ENCODE measurements around the gene BAIAP2L1.

DNA sequence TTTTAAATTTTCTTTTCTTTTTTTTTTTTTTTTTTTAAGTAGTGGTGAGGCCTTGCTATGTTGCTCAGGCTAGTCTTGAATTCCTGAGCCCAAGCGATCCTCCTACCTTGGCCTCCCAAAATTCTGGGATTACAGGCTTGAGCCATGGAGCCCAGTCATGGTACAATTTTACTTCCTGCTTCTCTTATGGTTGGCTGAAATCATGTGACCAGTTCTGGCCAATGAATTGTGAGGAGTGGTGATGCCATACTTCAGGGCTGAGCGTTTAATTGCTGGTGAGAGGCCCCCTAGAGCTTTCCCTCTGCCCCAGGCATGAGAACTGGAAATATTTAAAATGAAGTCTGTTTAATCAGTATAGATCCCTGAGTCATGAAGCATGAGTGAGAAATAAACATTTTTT lies 22.2 kb upstream of the BAIAP2L1 start:
- no peak for TF ChIP-seq POLR2A (IDR thresholded peaks at IDR 0.05)
- TF ChIP-seq, protein P1, sequence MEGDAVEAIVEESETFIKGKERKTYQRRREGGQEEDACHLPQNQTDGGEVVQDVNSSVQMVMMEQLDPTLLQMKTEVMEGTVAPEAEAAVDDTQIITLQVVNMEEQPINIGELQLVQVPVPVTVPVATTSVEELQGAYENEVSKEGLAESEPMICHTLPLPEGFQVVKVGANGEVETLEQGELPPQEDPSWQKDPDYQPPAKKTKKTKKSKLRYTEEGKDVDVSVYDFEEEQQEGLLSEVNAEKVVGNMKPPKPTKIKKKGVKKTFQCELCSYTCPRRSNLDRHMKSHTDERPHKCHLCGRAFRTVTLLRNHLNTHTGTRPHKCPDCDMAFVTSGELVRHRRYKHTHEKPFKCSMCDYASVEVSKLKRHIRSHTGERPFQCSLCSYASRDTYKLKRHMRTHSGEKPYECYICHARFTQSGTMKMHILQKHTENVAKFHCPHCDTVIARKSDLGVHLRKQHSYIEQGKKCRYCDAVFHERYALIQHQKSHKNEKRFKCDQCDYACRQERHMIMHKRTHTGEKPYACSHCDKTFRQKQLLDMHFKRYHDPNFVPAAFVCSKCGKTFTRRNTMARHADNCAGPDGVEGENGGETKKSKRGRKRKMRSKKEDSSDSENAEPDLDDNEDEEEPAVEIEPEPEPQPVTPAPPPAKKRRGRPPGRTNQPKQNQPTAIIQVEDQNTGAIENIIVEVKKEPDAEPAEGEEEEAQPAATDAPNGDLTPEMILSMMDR (IDR thresholded peaks at IDR 0.05) = no peak

Measured in adrenal gland (tissue), 5 donors.